Fibroblast of skin of right biceps (primary cell): ENCODE data around the gene FGA.

Experiments
- DNase-seq: peaks from one replicate; pipeline ENCODE4 v3.0.0-alpha.2; 2013

FGA gene

GRCh38 chr4:154590329-154591006, at the start of gene FGA:
TSS of gene FGA (minus strand) at chr4:154590742. CDS start at chr4:154590687, 55 bp downstream.
- no peak for DNase-seq

DNA sequence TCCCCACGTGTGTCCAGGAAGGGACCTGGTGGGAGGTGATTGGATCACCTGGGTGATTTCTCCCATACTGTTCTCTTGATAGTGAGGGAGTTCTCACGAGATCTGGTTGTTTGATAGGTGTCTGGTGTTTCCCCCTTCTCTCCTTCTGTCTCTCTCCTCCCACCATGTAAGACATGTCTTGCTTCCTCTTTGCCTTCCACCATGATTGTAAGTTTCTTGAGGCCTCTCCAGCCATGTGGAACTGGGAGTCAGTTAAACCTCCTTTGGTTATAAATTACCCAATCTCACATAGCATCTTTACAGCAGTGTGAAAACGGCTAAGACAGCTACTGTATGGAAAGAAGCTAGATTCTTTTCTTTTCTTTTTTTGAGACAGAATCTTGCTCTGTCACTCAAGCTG, 43.5 kb upstream of the FGA start:
- no peak for DNase-seq

DNA sequence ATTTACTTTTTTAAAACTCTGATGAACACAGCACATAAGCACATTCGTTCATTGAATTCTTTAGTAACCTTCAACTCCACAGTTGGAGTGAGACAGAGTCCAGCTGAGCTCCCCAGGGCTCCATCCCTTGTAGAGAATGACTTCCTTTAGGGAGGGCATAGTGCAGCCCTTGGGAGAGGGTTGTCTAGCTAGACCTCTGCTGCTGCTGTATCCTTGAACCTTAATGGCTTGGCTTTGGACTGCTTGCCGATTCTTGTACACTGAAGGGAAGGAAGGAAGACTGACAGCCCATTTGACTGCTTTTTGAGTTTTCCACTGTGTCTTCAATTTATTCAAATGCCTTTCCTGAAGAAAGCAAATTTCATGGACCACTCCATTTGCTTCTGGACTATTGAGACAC, 41.3 kb upstream of the FGA start:
- no peak for DNase-seq

DNA sequence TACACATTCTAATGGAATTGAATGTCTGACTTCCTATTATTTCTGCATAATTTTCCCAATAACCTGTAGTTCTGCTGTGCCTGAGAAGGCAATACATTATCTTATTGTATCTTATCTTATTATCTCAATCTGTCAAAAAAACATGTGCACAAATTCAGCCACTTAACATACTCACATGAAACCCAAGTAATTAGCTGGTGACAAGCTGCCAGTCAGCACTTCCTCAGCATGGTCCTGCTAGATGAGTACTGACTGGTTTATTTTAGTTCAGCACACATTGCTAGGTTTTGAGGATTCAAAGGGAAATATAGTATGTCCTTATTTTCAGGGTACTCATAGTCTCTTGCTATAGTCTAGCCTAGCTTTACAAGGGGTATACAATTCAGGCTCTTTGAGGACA, 39.8 kb upstream of the FGA start:
- DNase-seq, result no peak

GRCh38 chr4:154626793-154627484, 36.4 kb upstream of the FGA start:
- peak; percentile 60 for DNase-seq

GRCh38 chr4:154625971-154626370, 35.4 kb upstream of the FGA start:
- no peak for DNase-seq

DNA sequence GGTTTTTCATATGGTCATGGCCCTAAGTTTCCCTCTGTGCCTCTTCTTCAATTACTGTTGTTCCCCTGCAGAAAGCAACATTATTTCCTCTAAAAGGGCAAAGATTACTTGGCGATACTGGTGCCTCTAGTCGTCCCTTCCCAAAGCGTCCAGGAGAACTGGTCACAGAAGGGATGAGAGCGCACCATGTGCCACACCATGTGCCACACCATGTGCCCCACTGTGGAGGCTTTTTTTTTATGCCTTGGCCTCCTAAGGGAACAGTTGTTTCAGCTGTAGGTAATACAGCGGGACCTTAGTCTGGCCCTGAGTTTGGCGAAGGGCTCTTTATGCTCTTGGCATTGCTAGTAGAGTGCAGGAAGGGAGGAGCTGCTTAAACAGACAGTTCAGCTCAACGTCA, 33.5 kb upstream of the FGA start:
- DNase-seq, result no peak

- no peak for DNase-seq
Observed at GRCh38 chr4:154623436-154623835, 32.9 kb upstream of the FGA start.

DNA sequence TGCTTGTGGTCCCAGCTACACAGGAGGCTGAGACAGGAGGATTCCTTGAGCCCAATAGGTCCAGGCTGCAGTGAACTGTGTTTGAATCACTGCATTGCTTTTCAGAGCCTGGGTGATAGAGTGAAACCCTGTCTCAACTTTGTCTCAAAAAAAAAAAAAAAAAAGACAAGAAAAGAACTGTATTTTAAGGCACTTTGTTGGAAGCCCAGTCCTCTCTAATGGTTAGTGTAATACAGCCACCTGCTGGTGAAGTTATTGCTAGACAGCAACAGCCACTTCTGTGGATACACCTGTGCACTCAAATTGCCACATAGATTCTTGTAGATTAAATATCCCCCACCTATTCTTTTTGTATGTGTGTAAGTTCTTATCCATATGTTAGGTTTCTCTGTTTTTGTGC, 32.1 kb upstream of the FGA start:
- peak; percentile 33 for DNase-seq

DNA sequence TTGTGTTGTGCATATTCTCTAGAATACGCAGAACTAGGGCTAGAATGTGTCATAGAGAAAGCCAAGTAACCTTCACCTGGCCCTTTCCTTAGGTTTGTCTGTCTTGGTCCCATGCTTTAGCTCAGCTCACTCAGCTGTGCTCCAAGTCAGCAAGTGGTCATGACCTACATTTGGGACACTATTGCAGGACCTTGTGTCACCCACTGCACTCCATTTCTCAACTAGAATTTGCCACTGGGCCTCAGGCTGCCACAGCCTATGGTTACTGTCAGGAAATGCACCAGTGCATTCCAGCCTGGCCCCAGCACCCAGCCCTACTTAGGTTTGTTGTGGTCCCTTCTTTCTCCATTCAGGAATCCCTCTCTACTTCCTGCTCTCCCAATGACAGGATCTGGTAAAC, 29.6 kb upstream of the FGA start:
- no peak for DNase-seq

DNA sequence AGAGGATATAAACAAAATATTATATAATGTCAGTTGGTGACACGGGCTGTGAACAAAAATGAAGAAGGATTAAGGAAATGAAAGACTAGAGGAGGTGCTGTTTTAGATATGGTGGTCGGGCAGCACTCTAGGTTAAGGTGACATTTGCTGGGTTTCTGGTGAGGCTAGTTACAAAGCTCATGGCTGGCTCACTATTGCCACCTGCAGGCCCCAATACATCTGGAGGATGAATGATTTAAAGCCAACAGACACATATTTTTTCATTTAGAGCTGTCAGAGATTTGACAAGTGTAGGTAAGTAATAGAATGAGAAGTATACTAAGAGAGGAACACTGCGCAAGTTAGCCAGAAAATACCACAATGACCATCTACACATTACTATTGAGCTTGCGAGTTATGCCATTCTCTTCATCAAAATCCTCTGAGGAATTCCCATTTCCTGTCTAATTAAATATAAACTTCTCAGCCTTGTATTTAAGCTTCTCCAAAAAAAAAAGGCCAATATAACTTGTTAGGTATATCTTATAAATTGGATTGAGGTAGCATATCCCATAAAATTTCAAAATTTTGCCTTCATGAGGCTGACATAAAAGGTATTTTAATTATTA, 28.3 kb upstream of the FGA start:
- DNase-seq, result peak; percentile 31

- DNase-seq, result no peak
Observed at GRCh38 chr4:154617820-154618317, 27.3 kb upstream of the FGA start.

GRCh38 chr4:154616731-154617130, 26.2 kb upstream of the FGA start:
- no peak for DNase-seq

- DNase-seq, result no peak
Observed at GRCh38 chr4:154616287-154616686, 25.7 kb upstream of the FGA start.

- DNase-seq, result no peak
Observed at GRCh38 chr4:154615211-154615610, 24.7 kb upstream of the FGA start.

GRCh38 chr4:154614306-154614705, 23.8 kb upstream of the FGA start:
- no peak for DNase-seq

DNA sequence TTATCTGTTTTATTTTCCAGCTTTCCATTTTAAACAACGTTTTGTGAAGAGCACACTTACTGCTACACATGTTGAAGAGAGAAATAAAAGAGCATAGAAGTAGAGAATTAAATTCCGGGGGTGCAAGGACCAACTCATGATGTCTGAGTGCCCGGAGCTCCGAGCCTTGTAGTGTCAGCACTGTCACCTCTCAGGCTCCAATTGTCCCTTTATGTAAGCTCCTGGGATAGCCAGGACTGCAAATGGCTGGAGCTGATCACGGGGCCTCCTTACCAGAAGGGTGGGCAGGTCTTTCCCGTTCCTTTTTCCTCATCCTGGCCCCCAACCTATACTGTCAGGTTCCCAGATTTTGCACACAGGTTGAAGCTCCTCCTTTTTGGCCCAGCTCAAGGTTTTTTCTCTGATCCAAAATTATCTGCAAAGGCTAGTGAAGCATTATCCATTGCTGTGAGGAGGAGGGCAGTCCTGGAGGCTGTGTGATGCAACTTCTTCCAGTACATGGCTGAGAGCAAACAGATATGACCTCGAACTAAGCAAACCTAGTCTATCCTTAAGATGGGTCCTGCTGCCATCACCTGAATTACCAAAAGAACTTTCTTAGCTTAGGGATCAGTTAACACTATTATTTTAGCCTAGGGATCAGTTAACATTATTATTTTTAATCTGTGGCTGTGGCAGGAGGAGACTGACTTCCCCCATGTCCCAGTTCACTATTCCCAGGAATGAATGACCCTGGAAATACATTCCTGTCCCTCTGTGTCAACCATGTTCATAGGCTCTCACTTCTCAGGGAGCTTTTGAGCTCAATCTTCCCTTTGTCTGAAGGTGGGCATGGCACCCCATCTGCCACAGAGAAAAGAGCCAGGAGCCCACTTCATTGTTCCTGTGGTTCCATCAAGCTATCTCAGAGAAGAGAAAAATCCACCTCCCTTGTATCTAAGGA, 22.2 kb upstream of the FGA start, which contains the start of gene FGG:
Gene FGG, minus strand, starts transcription at position 185 of the 943 bp plus-strand sequence. Its CDS starts 47 bp downstream, at position 138.
- DNase-seq, result no peak

DNA sequence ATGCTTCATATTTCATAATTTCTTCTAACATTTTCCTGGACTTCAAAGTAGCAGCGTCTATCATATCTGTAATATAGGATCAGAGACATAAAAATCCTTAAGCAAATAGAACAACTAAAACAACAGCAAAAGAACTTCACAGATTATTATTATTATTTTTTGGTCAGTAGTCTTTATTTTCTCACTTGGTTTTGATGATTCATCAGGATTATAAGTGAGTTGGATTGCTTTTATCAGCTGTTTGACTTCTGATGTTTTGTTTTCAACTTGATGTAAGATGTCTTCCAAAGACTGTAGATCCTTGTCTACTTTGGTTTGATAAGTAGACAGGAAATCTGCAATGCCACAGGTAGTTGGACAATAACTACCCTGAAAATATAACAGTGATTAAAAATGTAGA, 21.3 kb upstream of the FGA start:
- no peak for DNase-seq

GRCh38 chr4:154610582-154610981, 20.0 kb upstream of the FGA start:
- no peak for DNase-seq

DNA sequence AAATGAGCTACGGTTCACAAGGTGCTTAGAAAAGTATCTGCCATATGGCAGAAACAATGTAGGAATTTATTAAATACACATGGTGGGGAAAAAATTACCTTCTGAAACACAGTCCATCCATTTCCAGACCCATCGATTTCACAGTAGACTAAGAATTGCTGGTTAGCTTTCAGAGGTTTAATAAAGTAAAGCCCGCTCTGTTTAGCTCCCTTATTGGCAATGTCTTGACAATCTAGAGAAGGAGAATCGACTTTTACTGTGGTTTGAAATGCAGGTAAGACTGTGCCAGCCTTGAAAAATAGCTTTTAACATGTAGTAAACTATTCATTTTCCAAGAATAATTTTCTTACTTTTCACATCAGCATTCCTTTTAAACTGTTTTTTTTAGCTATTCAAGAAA, 19.0 kb upstream of the FGA start:
- no peak for DNase-seq

GRCh38 chr4:154608361-154609252, 18.1 kb upstream of the FGA start:
- DNase-seq, result no peak
